Measurements from ENCODE around the gene ORAI2. TPM values are rescaled to one million over a fixed set of nuclear protein-coding genes. Genes with fewer than 3 reads are reported as not detected.

Gene ORAI2
- total RNA-seq, 4 donors from 2014 or later: 4.4 to 18.6 (median 7.7) TPM

GRCh38 chr7:102392330-102392729 is 41.0 kb upstream of the ORAI2 start:
- no peak for DNase-seq (ENCODE audit: low spot score in 2 of 2)
- WGBS, 2 donors: 96 to 100% methylated on average over 1 of the region's 1 CpG
- no peak overlapping the region for H3K27ac ChIP-seq

GRCh38 chr7:102393467-102393866 is 39.9 kb upstream of the ORAI2 start:
- Histone ChIP-seq H3K9me3 (no peaks in the 10 kb centered on the region), H3K27me3 (no peaks in the 10 kb centered on the region), H3K4me1 (peaks cover 0 to 25% (median 7%) of the 10 kb centered on the region in 4 donors), H3K36me3 (peaks cover 0 to 24% (median 0%) of the 10 kb centered on the region in 3 donors), H3K27ac (no peak overlapping the region), H3K4me3 (no peak overlapping the region)
- no peak for DNase-seq (ENCODE audit: low spot score in 2 of 2)
- TF ChIP-seq CTCF (IDR thresholded peaks at IDR 0.05) (no peak), EP300 (IDR thresholded peaks at IDR 0.05) (no peak), POLR2A (IDR thresholded peaks at IDR 0.05) (no peak)
- 85 to 86% methylated on average over 9 of the region's 9 CpGs for WGBS, 2 donors

More at GRCh38 chr7:102392330-102392729, 41.0 kb upstream of the ORAI2 start:
- no peak for TF ChIP-seq EP300 (IDR thresholded peaks at IDR 0.05)
- TF ChIP-seq CTCF (IDR thresholded peaks at IDR 0.05): no peak
- no peak for TF ChIP-seq POLR2A (IDR thresholded peaks at IDR 0.05)
- Histone ChIP-seq H3K9me3 (no peaks in the 10 kb centered on the region), H3K4me3 (no peak overlapping the region), H3K36me3 (peaks cover 0 to 30% (median 0%) of the 10 kb centered on the region in 3 donors), H3K27me3 (no peaks in the 10 kb centered on the region), H3K4me1 (peaks cover 0 to 15% (median 5%) of the 10 kb centered on the region in 4 donors)

- no peak for DNase-seq (ENCODE audit: low spot score in 2 of 2)
- WGBS, 2 donors: 8% methylated on average over 9 of the region's 9 CpGs
- Histone ChIP-seq H3K27me3 (no peaks in the 10 kb centered on the region), H3K36me3 (peaks cover 0 to 31% (median 9%) of the 10 kb centered on the region in 3 donors), H3K4me1 (peaks cover 0 to 25% (median 7%) of the 10 kb centered on the region in 4 donors), H3K27ac (peak overlapping the region; percentile 77 to 88 (median 84)), H3K4me3 (peak overlapping the region; percentile 56 to 97 (median 80)), H3K9me3 (no peaks in the 10 kb centered on the region)
- TF ChIP-seq POLR2A (IDR thresholded peaks at IDR 0.05): no peak
These were observed 37.8 kb upstream of the ORAI2 start for GRCh38 chr7:102395592-102395872.

- Histone ChIP-seq H3K9me3 (no peaks in the 10 kb centered on the region), H3K27me3 (no peaks in the 10 kb centered on the region), H3K27ac (peak within 1 kb of the TSS; percentile 79 to 88 (median 84)), H3K4me3 (peak within 1 kb of the TSS; percentile 56 to 97 (median 80)), H3K36me3 (peaks cover 0 to 36% (median 9%) of the 10 kb centered on the region in 3 donors), H3K4me1 (peaks cover 0 to 22% (median 7%) of the 10 kb centered on the region in 4 donors)
- TF ChIP-seq POLR2A (IDR thresholded peaks at IDR 0.05) (peak; percentile 23 to 41), CTCF (IDR thresholded peaks at IDR 0.05) (no peak), EP300 (IDR thresholded peaks at IDR 0.05) (peak; percentile 57 to 87)
- 0% methylated on average over 41 to 45 of the region's 59 CpGs for WGBS, 2 donors
- DNase-seq (ENCODE audit: low spot score in 2 of 2): peak; percentile 66
These were observed 37.3 kb upstream of the ORAI2 start, which contains the start of gene PRKRIP1 for GRCh38 chr7:102395873-102396709. PRKRIP1 (plus strand) TSS chr7:102396363; CDS start chr7:102396412, 49 bp downstream.

- peaks cover 0 to 40% (median 9%) of the 10 kb centered on the region in 3 donors for H3K36me3 ChIP-seq
- WGBS, 2 donors: 0% methylated on average over 12 of the region's 12 CpGs
- no peak for DNase-seq (ENCODE audit: low spot score in 2 of 2)
- TF ChIP-seq POLR2A (IDR thresholded peaks at IDR 0.05): no peak
- no peak for TF ChIP-seq EP300 (IDR thresholded peaks at IDR 0.05)
- TF ChIP-seq CTCF (IDR thresholded peaks at IDR 0.05): no peak
- H3K4me3 ChIP-seq: peak overlapping the region; percentile 56 to 97 (median 80)
- no peaks in the 10 kb centered on the region for H3K9me3 ChIP-seq
- H3K27ac ChIP-seq: peak overlapping the region; percentile 79 to 88 (median 84)
- peaks cover 0 to 22% (median 7%) of the 10 kb centered on the region in 4 donors for H3K4me1 ChIP-seq
- no peaks in the 10 kb centered on the region for H3K27me3 ChIP-seq
These were observed 36.7 kb upstream of the ORAI2 start for GRCh38 chr7:102396710-102397019.

Data from tibial nerve (tissue), 4 donors.